DOHH2 (cell line): ENCODE results near the gene ARID3B.

Source experiments
- EZH2phosphoT487 ChIP-seq: fragments of 200-600 bp; sonication (generic); IDR thresholded peaks from 2 replicates; pipeline ENCODE4 v1.6.1; 2017; ENCODE audit warnings: borderline replicate concordance, mild to moderate bottlenecking, antibody characterized with exemption, low read length, moderate library complexity, mixed read lengths
- TF ChIP-seq, protein P1 (sequence below): fragments of 200-600 bp; sonication (generic); IDR thresholded peaks from one replicate; pipeline ENCODE4 v1.5.1; 2014; ENCODE audit warnings: antibody characterized with exemption, mild to moderate bottlenecking, low read depth, low read length; ENCODE audit not compliant: poor library complexity, severe bottlenecking

DNA sequence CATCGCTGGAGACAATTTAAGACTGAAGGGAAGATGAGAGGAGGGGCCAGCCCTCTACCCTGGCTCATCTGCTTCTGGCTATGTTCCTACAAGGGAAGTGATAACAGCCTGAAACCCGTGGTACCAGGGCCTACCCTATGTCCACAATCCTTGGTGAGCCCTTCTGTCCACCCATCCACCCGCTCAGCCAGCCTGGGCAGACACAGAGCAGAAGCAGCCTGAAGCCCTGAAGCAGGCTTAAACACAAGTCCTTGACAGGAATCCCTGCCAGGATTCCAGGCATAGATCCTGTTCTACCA is 90.0 kb downstream of the ARID3B start:
- TF ChIP-seq, protein P1, sequence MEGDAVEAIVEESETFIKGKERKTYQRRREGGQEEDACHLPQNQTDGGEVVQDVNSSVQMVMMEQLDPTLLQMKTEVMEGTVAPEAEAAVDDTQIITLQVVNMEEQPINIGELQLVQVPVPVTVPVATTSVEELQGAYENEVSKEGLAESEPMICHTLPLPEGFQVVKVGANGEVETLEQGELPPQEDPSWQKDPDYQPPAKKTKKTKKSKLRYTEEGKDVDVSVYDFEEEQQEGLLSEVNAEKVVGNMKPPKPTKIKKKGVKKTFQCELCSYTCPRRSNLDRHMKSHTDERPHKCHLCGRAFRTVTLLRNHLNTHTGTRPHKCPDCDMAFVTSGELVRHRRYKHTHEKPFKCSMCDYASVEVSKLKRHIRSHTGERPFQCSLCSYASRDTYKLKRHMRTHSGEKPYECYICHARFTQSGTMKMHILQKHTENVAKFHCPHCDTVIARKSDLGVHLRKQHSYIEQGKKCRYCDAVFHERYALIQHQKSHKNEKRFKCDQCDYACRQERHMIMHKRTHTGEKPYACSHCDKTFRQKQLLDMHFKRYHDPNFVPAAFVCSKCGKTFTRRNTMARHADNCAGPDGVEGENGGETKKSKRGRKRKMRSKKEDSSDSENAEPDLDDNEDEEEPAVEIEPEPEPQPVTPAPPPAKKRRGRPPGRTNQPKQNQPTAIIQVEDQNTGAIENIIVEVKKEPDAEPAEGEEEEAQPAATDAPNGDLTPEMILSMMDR = no peak
- no peak for TF ChIP-seq EZH2phosphoT487
